Thyroid gland (tissue), 4 donors: ENCODE data around the gene RPL36AL. TPM values are rescaled to one million over a fixed set of nuclear protein-coding genes. Genes with fewer than 3 reads are reported as not detected.
A peak's percentile ranks its signal among the peaks of the same experiment; 100 is the strongest.

Source experiments
- DNase-seq, 2 donors: peaks; one replicate each; pipeline ENCODE4 v3.0.0-alpha.2; 2019
- H3K27ac ChIP-seq, 3 donors: fragments of 200-600 bp; sonication (generic); 1 replicate in 2 of 3; 2 replicates in 1 of 3; pipeline ENCODE4 v1.5.1; 2016 to 2019; ENCODE audit warnings: mild to moderate bottlenecking in 1 of 3, moderate library complexity in 1 of 3
- H3K27me3 ChIP-seq: fragments of 200-600 bp; sonication (generic); one replicate; pipeline ENCODE4 v1.5.1; 2019
- H3K36me3 ChIP-seq, 2 donors: fragments of 200-600 bp; sonication (generic); one replicate each; pipeline ENCODE4 v1.5.1; 2016 to 2019
- H3K4me1 ChIP-seq, 2 donors: fragments of 200-600 bp; sonication (generic); one replicate each; pipeline ENCODE4 v1.5.1; 2017 to 2019
- H3K4me3 ChIP-seq, 3 donors: fragments of 200-600 bp; sonication (generic); replicated peaks in 1 of 3; 1 replicate in 2 of 3; 2 replicates in 1 of 3; pipeline ENCODE4 v1.5.1; 2016; ENCODE audit warnings: mild to moderate bottlenecking in 1 of 3
- H3K9me3 ChIP-seq: fragments of 200-600 bp; sonication (generic); one replicate; pipeline ENCODE4 v1.5.1; 2017
- CTCF ChIP-seq, 6 experiments: fragments of 200-600 bp in 3 of 6; fragments of 450-650 bp in 3 of 6; sonication (generic) in 3 of 6; IDR thresholded peaks; one replicate each; pipeline ENCODE4 v1.5.1; 2016 to 2019; ENCODE audit warnings: antibody characterized with exemption in 6 of 6, mild to moderate bottlenecking in 2 of 6, inconsistent platforms in 1 of 6, moderate library complexity in 1 of 6
- POLR2A ChIP-seq, 2 donors: fragments of 450-650 bp; IDR thresholded peaks; one replicate each; pipeline ENCODE4 v1.6.1; 2017; ENCODE audit warnings: antibody characterized with exemption in 2 of 2, mild to moderate bottlenecking in 2 of 2, moderate library complexity in 1 of 2
- WGBS, 2 donors: methylation state at CpG; one replicate each; pipeline ENCODE4 v1.1.5; 2017; 5-methylcytosine and 5-hydroxymethylcytosine counted together
- intact Hi-C: fragments of 100-400 bp; cut with DNase I; formaldehyde crosslinking; loops from one replicate; pipeline ENCODE4 v1.15.1; 2023
- total RNA-seq, 4 donors: library from RNA; depleted of rRNA; stranded (reverse); fragments of >200 nt; gene quantifications; one replicate each; pipeline ENCODE4 v1.2.3, GENCODE V29; 2016

The RPL36AL gene
- total RNA-seq, 4 donors from 2014 or later = 119 to 348 (median 175) TPM

- Histone ChIP-seq H3K36me3 (no peaks in the 10 kb centered on the region), H3K27ac (no peak overlapping the region), H3K4me1 (peaks cover 4 to 6% of the 10 kb centered on the region in 2 donors), H3K4me3 (no peak overlapping the region), H3K9me3 (no peaks in the 10 kb centered on the region), H3K27me3 (no peaks in the 10 kb centered on the region)
- no peak for TF ChIP-seq CTCF (IDR thresholded peaks at IDR 0.05)
- no peak for TF ChIP-seq POLR2A (IDR thresholded peaks at IDR 0.05)
- DNase-seq = no peak
- intact Hi-C loops = no loop called here
Observed at GRCh38 chr14:49642163-49642562, 21.7 kb upstream of the RPL36AL start.

- Histone ChIP-seq H3K9me3 (no peaks in the 10 kb centered on the region), H3K36me3 (no peaks in the 10 kb centered on the region), H3K4me3 (no peak overlapping the region), H3K27ac (no peak overlapping the region), H3K4me1 (peaks cover 4 to 6% of the 10 kb centered on the region in 2 donors), H3K27me3 (no peaks in the 10 kb centered on the region)
- peak; percentile 17 to 18 for DNase-seq
- intact Hi-C loops = no loop called here
- WGBS, 2 donors = 66% methylated on average over 8 of the region's 8 CpGs
- TF ChIP-seq POLR2A (IDR thresholded peaks at IDR 0.05) (no peak), CTCF (IDR thresholded peaks at IDR 0.05) (no peak)
Observed at GRCh38 chr14:49641697-49642129, 21.3 kb upstream of the RPL36AL start.

GRCh38 chr14:49640540-49641417 lies 20.4 kb upstream of the RPL36AL start:
- intact Hi-C loops = no loop called here
- 96 to 99% methylated on average over 7 of the region's 7 CpGs for WGBS, 2 donors
- Histone ChIP-seq H3K4me3 (no peak overlapping the region), H3K36me3 (no peaks in the 10 kb centered on the region), H3K9me3 (no peaks in the 10 kb centered on the region), H3K4me1 (peaks cover 6 to 9% of the 10 kb centered on the region in 2 donors), H3K27ac (no peak overlapping the region), H3K27me3 (no peaks in the 10 kb centered on the region)
- no peak for DNase-seq
- TF ChIP-seq CTCF (IDR thresholded peaks at IDR 0.05) (no peak), POLR2A (IDR thresholded peaks at IDR 0.05) (no peak)

GRCh38 chr14:49637534-49638078 lies 17.2 kb upstream of the RPL36AL start:
- WGBS, 2 donors = 86 to 90% methylated on average over 3 of the region's 3 CpGs
- peaks cover 6 to 13% of the 10 kb centered on the region in 2 donors for H3K4me1 ChIP-seq
- no peaks in the 10 kb centered on the region for H3K36me3 ChIP-seq
- H3K4me3 ChIP-seq = no peak overlapping the region
- no peak overlapping the region for H3K27ac ChIP-seq
- intact Hi-C loops = loop anchor here (5.0 to 10.0 kb wide), 3 partner anchors 47 to 197 kb away; partner anchors contain the start of genes KLHDC2 and POLE2
- H3K27me3 ChIP-seq = no peaks in the 10 kb centered on the region
- DNase-seq = no peak
- no peaks in the 10 kb centered on the region for H3K9me3 ChIP-seq
- TF ChIP-seq CTCF (IDR thresholded peaks at IDR 0.05) = no peak
- no peak for TF ChIP-seq POLR2A (IDR thresholded peaks at IDR 0.05)

GRCh38 chr14:49636866-49637265 lies 16.4 kb upstream of the RPL36AL start:
- Histone ChIP-seq H3K4me3 (no peak overlapping the region), H3K36me3 (no peaks in the 10 kb centered on the region), H3K27ac (no peak overlapping the region), H3K4me1 (peaks cover 5 to 17% of the 10 kb centered on the region in 2 donors), H3K9me3 (no peaks in the 10 kb centered on the region), H3K27me3 (no peaks in the 10 kb centered on the region)
- WGBS, 2 donors = 90 to 98% methylated on average over 1 of the region's 1 CpG
- intact Hi-C loops = loop anchor here (5.0 to 10.0 kb wide), 3 partner anchors 48 to 198 kb away; partner anchors contain the start of genes KLHDC2 and POLE2
- no peak for DNase-seq
- TF ChIP-seq POLR2A (IDR thresholded peaks at IDR 0.05) (no peak), CTCF (IDR thresholded peaks at IDR 0.05) (no peak)
